ENCODE measurements around the gene COPS8. TPM values are rescaled to one million over a fixed set of nuclear protein-coding genes. Genes with fewer than 3 reads are reported as not detected.

The COPS8 gene
- total RNA-seq, 1 experiment from 2014 or later = 51.0 TPM

- TF ChIP-seq ZNF423 (CRISPR knock-in tag; IDR thresholded peaks at IDR 0.05) = no peak
- no peak for TF ChIP-seq STAT6 (CRISPR knock-in tag; conservative IDR thresholded peaks at IDR 0.05; ENCODE audit: low read depth)
- no peak for TF ChIP-seq ATF1 (CRISPR knock-in tag; IDR thresholded peaks at IDR 0.05)
- TF ChIP-seq TEAD4 (CRISPR knock-in tag; IDR thresholded peaks at IDR 0.05) = no peak
- no peak for TF ChIP-seq E2F1 (CRISPR knock-in tag; IDR thresholded peaks at IDR 0.05)
Observed at GRCh38 chr2:237140689-237141285, 55.1 kb downstream of the COPS8 start (continued).

- Mint-ChIP-seq H3K27me3 (ENCODE audit: low read depth) (peaks cover 3% of the 10 kb centered on the region), H3K36me3 (peaks cover 8% of the 10 kb centered on the region), H3K4me3 (no peak overlapping the region), H3K9me3 (peaks cover 16% of the 10 kb centered on the region), H3K4me1 (no peaks in the 10 kb centered on the region), H3K27ac (no peak overlapping the region)
- CTCF ChIA-PET = interaction anchor here (1.1 to 1.7 kb wide), 2 partner anchors 8 to 430 kb away, joined by 4 read pairs; no protein-coding TSS in a partner anchor
- TF ChIP-seq JAZF1 (CRISPR knock-in tag; IDR thresholded peaks at IDR 0.05) (no peak), NFE2L1 (CRISPR knock-in tag; IDR thresholded peaks at IDR 0.05) (no peak), IRF2 (CRISPR knock-in tag; IDR thresholded peaks at IDR 0.05; ENCODE audit: borderline replicate concordance, low read depth) (no peak), PREB (CRISPR knock-in tag; IDR thresholded peaks at IDR 0.05; ENCODE audit: borderline replicate concordance) (no peak), ZNF396 (CRISPR knock-in tag; IDR thresholded peaks at IDR 0.05; ENCODE audit: borderline replicate concordance) (no peak)
- POLR2A ChIA-PET = no interaction called here
- ATAC-seq (no peak), DNase-seq (ENCODE audit: low spot score) (no peak)
Observed at GRCh38 chr2:237141571-237142051, 55.9 kb downstream of the COPS8 start.

- DNase-seq (ENCODE audit: low spot score) (no peak), ATAC-seq (no peak)
- ChIA-PET CTCF (interaction anchor here (0.8 to 1.7 kb wide), 3 partner anchors 22 to 429 kb away, joined by 3 to 4 read pairs (median 3); no protein-coding TSS in a partner anchor), POLR2A (no interaction called here)
- no peak for TF ChIP-seq ARID4B (CRISPR knock-in tag; IDR thresholded peaks at IDR 0.05; ENCODE audit: borderline replicate concordance)
- no peak for TF ChIP-seq TEAD4 (CRISPR knock-in tag; IDR thresholded peaks at IDR 0.05)
- TF ChIP-seq ZBTB43 (CRISPR knock-in tag; IDR thresholded peaks at IDR 0.05) = no peak
- TF ChIP-seq ATF2 (CRISPR knock-in tag; IDR thresholded peaks at IDR 0.05; ENCODE audit: borderline replicate concordance, low read depth) = no peak
- TF ChIP-seq PRDM15 (CRISPR knock-in tag; IDR thresholded peaks at IDR 0.05) = no peak
- TF ChIP-seq MYBL2 (CRISPR knock-in tag; IDR thresholded peaks at IDR 0.05) = no peak
- no peak for TF ChIP-seq PRRX2 (CRISPR knock-in tag; IDR thresholded peaks at IDR 0.05)
- Mint-ChIP-seq H3K4me1 (no peaks in the 10 kb centered on the region), H3K27me3 (ENCODE audit: low read depth) (peaks cover 3% of the 10 kb centered on the region), H3K4me3 (no peak overlapping the region), H3K9me3 (peaks cover 29% of the 10 kb centered on the region), H3K27ac (no peak overlapping the region), H3K36me3 (peaks cover 21% of the 10 kb centered on the region)
Observed at GRCh38 chr2:237143118-237143517, 57.4 kb downstream of the COPS8 start.

Data from WTC11 (cell line).